Measurements from ENCODE around the gene TTC16.

Gene TTC16

GRCh38 chr9:127721391-127721821 lies 5.5 kb downstream of the TTC16 start:
- DNase-seq: no peak

GRCh38 chr9:127722055-127722745 lies 6.3 kb downstream of the TTC16 start:
- no peak for DNase-seq

GRCh38 chr9:127723013-127723412 lies 7.1 kb downstream of the TTC16 start:
- no peak for DNase-seq

GRCh38 chr9:127723444-127723843 lies 7.6 kb downstream of the TTC16 start:
- no peak for DNase-seq

GRCh38 chr9:127724012-127724411 lies 8.1 kb downstream of the TTC16 start:
- DNase-seq: no peak

GRCh38 chr9:127726871-127727270 lies 11.0 kb downstream of the TTC16 start:
- DNase-seq: no peak

GRCh38 chr9:127728808-127729207 lies 12.9 kb downstream of the TTC16 start:
- DNase-seq: no peak

- DNase-seq: no peak
These were observed 13.8 kb downstream of the TTC16 start for GRCh38 chr9:127729522-127730256.

- no peak for DNase-seq
These were observed 14.4 kb downstream of the TTC16 start for GRCh38 chr9:127730262-127730661.

- no peak for DNase-seq
These were observed 15.0 kb downstream of the TTC16 start for GRCh38 chr9:127730799-127731410.

- DNase-seq: no peak
These were observed 16.1 kb downstream of the TTC16 start for GRCh38 chr9:127731938-127732337.

GRCh38 chr9:127732444-127732843 lies 16.6 kb downstream of the TTC16 start:
- no peak for DNase-seq

- no peak for DNase-seq
These were observed 17.7 kb downstream of the TTC16 start for GRCh38 chr9:127733614-127734013.

GRCh38 chr9:127734247-127734746 lies 18.4 kb downstream of the TTC16 start:
- no peak for DNase-seq

- peak; percentile 98 for DNase-seq
These were observed 19.1 kb downstream of the TTC16 start, which contains the start of gene TOR2A for GRCh38 chr9:127734747-127735529. Gene TOR2A (minus strand): TSS chr9:127735294. CDS start chr9:127735270, 24 bp downstream.

- DNase-seq: no peak
These were observed 19.8 kb downstream of the TTC16 start for GRCh38 chr9:127735530-127736185.

GRCh38 chr9:127738666-127739065 lies 22.8 kb downstream of the TTC16 start:
- no peak for DNase-seq

- no peak for DNase-seq
These were observed 23.9 kb downstream of the TTC16 start for GRCh38 chr9:127739614-127740330.

GRCh38 chr9:127741831-127742434 lies 26.1 kb downstream of the TTC16 start:
- DNase-seq: no peak

GRCh38 chr9:127742435-127743088 lies 26.7 kb downstream of the TTC16 start:
- DNase-seq: no peak

Data from stimulated activated CD4-positive, alpha-beta T cell treated with anti-CD3 and anti-CD28 coated beads, Interleukin-4, amount 100 ng/mL, for 1 hour (primary cell).